Ovary (tissue), 3 donors: ENCODE measurements around the gene MYOC.

Experiments
- CTCF ChIP-seq, 3 donors: fragments of 450-650 bp in 2 of 3; fragments of 200-600 bp in 1 of 3; IDR thresholded peaks; one replicate each; pipeline versions ENCODE4 v1.5.1 to v1.8.0; 2016 to 2022; ENCODE audit warnings: antibody characterized with exemption in 3 of 3, mild to moderate bottlenecking in 1 of 3
- EP300 ChIP-seq: sonication (generic); formaldehyde crosslinking; IDR thresholded peaks from one replicate; pipeline ENCODE4 v1.6.1; 2017; ENCODE audit warnings: antibody characterized with exemption
- POLR2A ChIP-seq: fragments of 450-650 bp; IDR thresholded peaks from one replicate; pipeline ENCODE4 v1.6.1; 2017; ENCODE audit warnings: antibody characterized with exemption, mild to moderate bottlenecking, moderate library complexity
- donor health status: DM: no; HTN: no; CAD: no.

GRCh38 chr1:171683870-171684269 lies 31.4 kb upstream of the MYOC start:
- TF ChIP-seq POLR2A = no peak
- TF ChIP-seq CTCF (IDR thresholded peaks at IDR 0.05) = no peak
- TF ChIP-seq EP300 = no peak
